H1 (cell line): ENCODE measurements around the gene ANKRD53.

ENCODE experiments used
- ATF2 ChIP-seq: IDR thresholded peaks from 2 replicates; pipeline ENCODE4 v1.6.1; 2012; ENCODE audit warnings: low read length, inconsistent platforms
- BACH1 ChIP-seq: IDR thresholded peaks from 2 replicates; pipeline ENCODE4 v1.6.1; 2012; ENCODE audit warnings: low read length, improper control_type of control experiment
- CTCF ChIP-seq, 3 experiments: IDR thresholded peaks; 1 replicate in 2 of 3; 2 replicates in 1 of 3; pipeline versions ENCODE4 v1.5.1 to v1.6.1; 2011; ENCODE audit warnings: low read length in 3 of 3, mild to moderate bottlenecking in 3 of 3, inconsistent platforms in 2 of 3, low read depth in 1 of 3, moderate library complexity in 1 of 3; ENCODE audit not compliant: insufficient read depth in 1 of 3; ENCODE audit errors: control extremely low read depth in 1 of 3
- EP300 ChIP-seq, 2 experiments: IDR thresholded peaks; 1 replicate in 1 of 2; 2 replicates in 1 of 2; pipeline ENCODE4 v1.6.1; 2011 to 2012; ENCODE audit warnings: low read depth in 2 of 2, low read length in 2 of 2, mild to moderate bottlenecking in 2 of 2, borderline replicate concordance in 1 of 2, inconsistent platforms in 1 of 2, moderate library complexity in 1 of 2
- JUN ChIP-seq: IDR thresholded peaks from 2 replicates; pipeline ENCODE4 v1.6.1; 2011; ENCODE audit warnings: low read depth, mild to moderate bottlenecking, improper control_type of control experiment, low read length
- MAFK ChIP-seq: IDR thresholded peaks from 2 replicates; pipeline ENCODE4 v1.6.1; 2012; ENCODE audit warnings: low read depth, mild to moderate bottlenecking, improper control_type of control experiment, low read length
- MAX ChIP-seq: IDR thresholded peaks from 2 replicates; pipeline ENCODE4 v1.6.1; 2012; ENCODE audit warnings: inconsistent platforms
- NRF1 ChIP-seq: IDR thresholded peaks from 2 replicates; pipeline ENCODE4 v1.6.1; 2011; ENCODE audit warnings: mild to moderate bottlenecking, low read depth, low read length, improper control_type of control experiment
- POLR2A ChIP-seq, 2 experiments: IDR thresholded peaks; 1 replicate in 1 of 2; 2 replicates in 1 of 2; pipeline ENCODE4 v1.6.1; 2011; ENCODE audit warnings: low read depth in 2 of 2, low read length in 2 of 2, mild to moderate bottlenecking in 2 of 2; ENCODE audit errors: control extremely low read depth in 1 of 2
- RXRA ChIP-seq: IDR thresholded peaks from 2 replicates; pipeline ENCODE4 v1.6.1; 2011; ENCODE audit warnings: low read depth, mild to moderate bottlenecking, low read length, moderate library complexity; ENCODE audit not compliant: insufficient read depth

- no peak for TF ChIP-seq CTCF (IDR thresholded peaks at IDR 0.05; ENCODE audit: control extremely low read depth in 1 of 3, insufficient read depth in 1 of 3, low read depth in 1 of 3, low read length in 3 of 3)
- TF ChIP-seq JUN: no peak
- TF ChIP-seq NRF1: no peak
- no peak for TF ChIP-seq POLR2A (IDR thresholded peaks at IDR 0.05; ENCODE audit: control extremely low read depth in 1 of 2, low read depth in 2 of 2, low read length in 2 of 2)
- no peak for TF ChIP-seq ATF2
- no peak for TF ChIP-seq EP300 (IDR thresholded peaks at IDR 0.05; ENCODE audit: borderline replicate concordance in 1 of 2, low read depth in 2 of 2, low read length in 2 of 2)
- TF ChIP-seq RXRA: no peak
- no peak for TF ChIP-seq BACH1
- no peak for TF ChIP-seq MAFK
- no peak for TF ChIP-seq MAX
Observed at GRCh38 chr2:70958759-70959158, 19.7 kb upstream of the ANKRD53 start.
